Activated T-helper 1 cell treated with anti-CD3 and anti-CD28 coated beads, Interleukin-12 subunit alpha, Interleukin-12 subunit beta, Interleukin-2, Interleukin-4 antibody, amounts not matched to agents 30 ng/mL and 10 ng/mL and 1 ng/mL, durations not matched to agents 14 hours and 24 hours and 36 hours (primary cell): ENCODE measurements around the gene SMG1. TPM values are rescaled to one million over a fixed set of nuclear protein-coding genes. Genes with fewer than 3 reads are reported as not detected.

Source experiments
- DNase-seq: peaks from one replicate; pipeline ENCODE4 v3.0.0; 2021; ENCODE audit warnings: low spot score
- H3K27ac Mint-ChIP-seq: one replicate; pipeline ENCODE4 v1.8.0; 2021; ENCODE audit warnings: mild to moderate bottlenecking, mixed read lengths
- H3K27me3 Mint-ChIP-seq: one replicate; pipeline ENCODE4 v1.8.0; 2022; ENCODE audit warnings: mild to moderate bottlenecking, moderate library complexity, mixed read lengths; ENCODE audit not compliant: insufficient read depth
- H3K36me3 Mint-ChIP-seq: one replicate; pipeline ENCODE4 v1.8.0; 2021; ENCODE audit warnings: low read depth, mixed read lengths
- H3K4me1 Mint-ChIP-seq: one replicate; pipeline ENCODE4 v1.8.0; 2021; ENCODE audit warnings: low read depth, mixed read lengths
- H3K4me3 Mint-ChIP-seq: one replicate; pipeline ENCODE4 v1.8.0; 2021; ENCODE audit warnings: mild to moderate bottlenecking, moderate library complexity, mixed read lengths
- H3K9me3 Mint-ChIP-seq: one replicate; pipeline ENCODE4 v1.8.0; 2021; ENCODE audit warnings: mixed read lengths
- intact Hi-C: fragments of 100-400 bp; cut with micrococcal nuclease; formaldehyde crosslinking; loops from one replicate; pipeline ENCODE4 v1.15.1; 2024
- total RNA-seq: library from RNA; stranded (reverse); gene quantifications from 2 replicates; pipeline ENCODE4 v1.2.3, GENCODE V29; 2022

SMG1 gene
- total RNA-seq, 1 donor from 2014 or later = 139 TPM

GRCh38 chr16:18801145-18801972 is 124.8 kb downstream of the SMG1 start, which contains the start of gene ARL6IP1:
Gene ARL6IP1, minus strand, starts transcription at chr16:18801549. Its CDS starts 83 bp downstream, at chr16:18801466.
- Mint-ChIP-seq H3K4me1 (peaks cover 71% of the 10 kb centered on the region), H3K27me3 (no peaks in the 10 kb centered on the region), H3K36me3 (peaks cover 37% of the 10 kb centered on the region), H3K4me3 (peak within 1 kb of the TSS; percentile 95), H3K9me3 (no peaks in the 10 kb centered on the region), H3K27ac (peak within 1 kb of the TSS; percentile 97)
- peak; percentile 98 for DNase-seq
- intact Hi-C loops = loop anchor here (1.0 to 5.0 kb wide), 7 partner anchors 11 to 754 kb away; partner anchors contain the start of genes COQ7, RPS15A, SMG1 and VPS35L

- peaks cover 35% of the 10 kb centered on the region for H3K36me3 Mint-ChIP-seq
- no peak for DNase-seq
- H3K4me1 Mint-ChIP-seq = peaks cover 71% of the 10 kb centered on the region
- intact Hi-C loops = loop anchor here (1.0 to 5.0 kb wide), 7 partner anchors 10 to 755 kb away; partner anchors contain the start of genes COQ7, RPS15A, SMG1 and VPS35L
- H3K9me3 Mint-ChIP-seq = no peaks in the 10 kb centered on the region
- peak overlapping the region; percentile 95 for H3K4me3 Mint-ChIP-seq
- H3K27ac Mint-ChIP-seq = peak overlapping the region; percentile 97
- H3K27me3 Mint-ChIP-seq = no peaks in the 10 kb centered on the region
These were observed 125.4 kb downstream of the SMG1 start for GRCh38 chr16:18800775-18801144.

GRCh38 chr16:18800293-18800692 is 125.9 kb downstream of the SMG1 start:
- Mint-ChIP-seq H3K27ac (peak overlapping the region; percentile 97), H3K4me1 (peaks cover 70% of the 10 kb centered on the region), H3K9me3 (no peaks in the 10 kb centered on the region), H3K4me3 (peak overlapping the region; percentile 95), H3K36me3 (peaks cover 38% of the 10 kb centered on the region), H3K27me3 (no peaks in the 10 kb centered on the region)
- intact Hi-C loops = loop anchor here (5.0 kb wide), 1 partner anchor 147 kb away; no protein-coding TSS in a partner anchor
- DNase-seq = no peak

- no peak for DNase-seq
- H3K27me3 Mint-ChIP-seq = no peaks in the 10 kb centered on the region
- H3K4me3 Mint-ChIP-seq = peak overlapping the region; percentile 95
- intact Hi-C loops = no loop called here
- H3K36me3 Mint-ChIP-seq = peaks cover 41% of the 10 kb centered on the region
- H3K27ac Mint-ChIP-seq = no peak overlapping the region
- no peaks in the 10 kb centered on the region for H3K9me3 Mint-ChIP-seq
- peaks cover 62% of the 10 kb centered on the region for H3K4me1 Mint-ChIP-seq
These were observed 126.7 kb downstream of the SMG1 start for GRCh38 chr16:18799500-18799899.

- Mint-ChIP-seq H3K36me3 (peaks cover 45% of the 10 kb centered on the region), H3K27me3 (no peaks in the 10 kb centered on the region), H3K4me1 (peaks cover 52% of the 10 kb centered on the region), H3K4me3 (no peak overlapping the region), H3K27ac (no peak overlapping the region), H3K9me3 (no peaks in the 10 kb centered on the region)
- no peak for DNase-seq
- intact Hi-C loops = no loop called here
These were observed 128.5 kb downstream of the SMG1 start for GRCh38 chr16:18797746-18798145.

- no peak for DNase-seq
- no peak overlapping the region for H3K4me3 Mint-ChIP-seq
- H3K27ac Mint-ChIP-seq = no peak overlapping the region
- H3K36me3 Mint-ChIP-seq = peaks cover 55% of the 10 kb centered on the region
- peaks cover 63% of the 10 kb centered on the region for H3K4me1 Mint-ChIP-seq
- no peaks in the 10 kb centered on the region for H3K27me3 Mint-ChIP-seq
- intact Hi-C loops = no loop called here
- H3K9me3 Mint-ChIP-seq = no peaks in the 10 kb centered on the region
These were observed 129.8 kb downstream of the SMG1 start for GRCh38 chr16:18796377-18796776.

GRCh38 chr16:18792836-18793433 is 133.3 kb downstream of the SMG1 start:
- peaks cover 59% of the 10 kb centered on the region for H3K4me1 Mint-ChIP-seq
- H3K9me3 Mint-ChIP-seq = no peaks in the 10 kb centered on the region
- H3K27me3 Mint-ChIP-seq = peaks cover 1% of the 10 kb centered on the region
- H3K36me3 Mint-ChIP-seq = peaks cover 68% of the 10 kb centered on the region
- peak overlapping the region; percentile 46 for H3K27ac Mint-ChIP-seq
- no peak for DNase-seq
- intact Hi-C loops = no loop called here
- H3K4me3 Mint-ChIP-seq = no peak overlapping the region

- peak within 1 kb of the TSS; percentile 85 for H3K27ac Mint-ChIP-seq
- intact Hi-C loops = loop anchor here (1.0 to 5.0 kb wide), 6 partner anchors 11 to 732 kb away; partner anchors contain the start of genes ARL6IP1, COQ7, GDE1 and SMG1
- peak; percentile 92 for DNase-seq
- H3K36me3 Mint-ChIP-seq = peaks cover 76% of the 10 kb centered on the region
- H3K9me3 Mint-ChIP-seq = no peaks in the 10 kb centered on the region
- H3K4me1 Mint-ChIP-seq = peaks cover 64% of the 10 kb centered on the region
- peaks cover 1% of the 10 kb centered on the region for H3K27me3 Mint-ChIP-seq
- peak within 1 kb of the TSS; percentile 95 for H3K4me3 Mint-ChIP-seq
These were observed 136.1 kb downstream of the SMG1 start, which contains the start of gene RPS15A for GRCh38 chr16:18789850-18790706. Gene RPS15A, minus strand, starts transcription at chr16:18790334. Its CDS starts 1,221 bp downstream, at chr16:18789113.

GRCh38 chr16:18789515-18789849 is 136.7 kb downstream of the SMG1 start:
- Mint-ChIP-seq H3K4me1 (peaks cover 70% of the 10 kb centered on the region), H3K36me3 (peaks cover 80% of the 10 kb centered on the region), H3K9me3 (no peaks in the 10 kb centered on the region), H3K4me3 (peak overlapping the region; percentile 95), H3K27ac (peak overlapping the region; percentile 85), H3K27me3 (peaks cover 1% of the 10 kb centered on the region)
- no peak for DNase-seq
- intact Hi-C loops = loop anchor here (5.0 kb wide), 1 partner anchor 328 kb away; no protein-coding TSS in a partner anchor

GRCh38 chr16:18788828-18789514 is 137.2 kb downstream of the SMG1 start:
- peak overlapping the region; percentile 85 for H3K27ac Mint-ChIP-seq
- peaks cover 71% of the 10 kb centered on the region for H3K4me1 Mint-ChIP-seq
- no peak for DNase-seq
- peaks cover 80% of the 10 kb centered on the region for H3K36me3 Mint-ChIP-seq
- H3K9me3 Mint-ChIP-seq = no peaks in the 10 kb centered on the region
- intact Hi-C loops = loop anchor here (5.0 kb wide), 1 partner anchor 328 kb away; no protein-coding TSS in a partner anchor
- H3K27me3 Mint-ChIP-seq = peaks cover 1% of the 10 kb centered on the region
- H3K4me3 Mint-ChIP-seq = peak overlapping the region; percentile 95

- Mint-ChIP-seq H3K27me3 (peaks cover under 1% of the 10 kb centered on the region), H3K36me3 (peaks cover 66% of the 10 kb centered on the region), H3K4me1 (peaks cover 59% of the 10 kb centered on the region), H3K4me3 (peak overlapping the region; percentile 58), H3K9me3 (no peaks in the 10 kb centered on the region), H3K27ac (peak overlapping the region; percentile 65)
- no peak for DNase-seq
- intact Hi-C loops = loop anchor here (5.0 kb wide), 1 partner anchor 332 kb away; no protein-coding TSS in a partner anchor
These were observed 141.1 kb downstream of the SMG1 start for GRCh38 chr16:18784917-18785623.
